BE2C (cell line): ENCODE results near the gene DNAH14.

ENCODE experiments used
- DNase-seq: peaks from one replicate; pipeline ENCODE4 v3.0.0-alpha.2; 2020
- H3K27me3 ChIP-seq: fragments of 250-450 bp; sonication (Bioruptor Pico); 2 replicates; pipeline ENCODE4 v1.5.1; 2020; ENCODE audit warnings: mild to moderate bottlenecking
- H3K36me3 ChIP-seq: fragments of 250-450 bp; sonication (Bioruptor Pico); 2 replicates; pipeline ENCODE4 v1.5.1; 2020; ENCODE audit warnings: mild to moderate bottlenecking
- H3K4me1 ChIP-seq: fragments of 250-450 bp; sonication (Bioruptor Pico); 2 replicates; pipeline ENCODE4 v1.5.1; 2020
- H3K4me3 ChIP-seq: 2 replicates; pipeline ENCODE4 v1.5.1; 2011; ENCODE audit warnings: low read depth, low read length
- H3K9me3 ChIP-seq: fragments of 250-450 bp; sonication (Bioruptor Pico); 2 replicates; pipeline ENCODE4 v1.5.1; 2020
- CTCF ChIP-seq: IDR thresholded peaks from 2 replicates; pipeline ENCODE4 v1.5.1; 2012; ENCODE audit warnings: mild to moderate bottlenecking, low read depth, low read length

The DNAH14 gene

GRCh38 chr1:225431081-225431863, 501.8 kb downstream of the DNAH14 start:
- no peak for DNase-seq
- TF ChIP-seq CTCF: no peak
- Histone ChIP-seq H3K27me3 (no peaks in the 10 kb centered on the region), H3K36me3 (no peaks in the 10 kb centered on the region), H3K9me3 (no peaks in the 10 kb centered on the region; the same call in 1 of the 2 replicates), H3K4me1 (no peaks in the 10 kb centered on the region), H3K4me3 (no peak overlapping the region)

DNA sequence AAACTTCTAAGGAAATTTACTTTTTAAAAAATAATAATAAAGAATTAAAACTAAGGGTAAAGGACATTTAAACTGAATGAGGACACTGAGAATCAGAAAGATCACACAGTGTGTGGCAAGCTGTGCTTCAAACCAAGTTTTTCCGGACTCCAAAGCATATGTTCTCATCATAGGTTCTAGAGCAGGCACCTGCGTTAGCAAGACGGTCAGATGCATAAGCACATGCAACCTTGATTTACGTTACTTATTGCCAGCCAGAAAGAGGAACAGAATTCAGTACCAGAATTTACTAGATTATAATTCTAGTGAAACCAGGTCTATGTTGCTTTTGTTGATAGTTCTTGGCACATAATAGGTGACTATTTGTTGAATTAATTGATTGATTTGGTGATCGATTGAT, 504.6 kb downstream of the DNAH14 start:
- H3K4me1 ChIP-seq: no peaks in the 10 kb centered on the region
- no peak for TF ChIP-seq CTCF
- DNase-seq: no peak

DNA sequence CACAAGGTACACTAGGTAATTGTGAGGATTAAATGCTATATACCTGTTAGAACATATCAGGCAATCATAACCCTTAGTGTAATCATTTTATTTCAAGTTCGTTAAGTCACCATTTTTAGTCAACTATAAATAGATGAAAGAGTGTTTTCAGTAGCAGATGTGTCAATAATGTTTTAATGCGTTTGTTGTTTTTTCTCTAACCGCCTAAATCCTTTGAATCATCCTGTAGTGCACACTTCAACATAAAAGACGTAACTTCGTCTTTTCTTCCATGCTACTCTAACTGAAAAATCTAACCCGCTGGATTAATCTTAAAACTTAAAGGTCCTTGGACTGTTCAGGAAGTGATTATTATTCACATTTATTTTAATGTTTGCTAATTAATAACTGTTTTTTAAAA, 505.6 kb downstream of the DNAH14 start:
- H3K27me3 ChIP-seq: no peaks in the 10 kb centered on the region
- H3K36me3 ChIP-seq: no peaks in the 10 kb centered on the region
- H3K4me1 ChIP-seq: no peaks in the 10 kb centered on the region
- no peak for TF ChIP-seq CTCF
- no peak overlapping the region for H3K4me3 ChIP-seq
- no peaks in the 10 kb centered on the region; the same call in 1 of the 2 replicates for H3K9me3 ChIP-seq
- no peak for DNase-seq

More for the DNA sequence above, 504.6 kb downstream of the DNAH14 start:
- Histone ChIP-seq H3K36me3 (no peaks in the 10 kb centered on the region), H3K9me3 (no peaks in the 10 kb centered on the region; the same call in 1 of the 2 replicates), H3K4me3 (no peak overlapping the region), H3K27me3 (no peaks in the 10 kb centered on the region)

GRCh38 chr1:225435487-225435886, 506.0 kb downstream of the DNAH14 start:
- H3K4me1 ChIP-seq: no peaks in the 10 kb centered on the region
- H3K27me3 ChIP-seq: no peaks in the 10 kb centered on the region
- H3K36me3 ChIP-seq: no peaks in the 10 kb centered on the region
- H3K9me3 ChIP-seq: no peaks in the 10 kb centered on the region; the same call in 1 of the 2 replicates
- no peak for TF ChIP-seq CTCF
- no peak for DNase-seq
- no peak overlapping the region for H3K4me3 ChIP-seq

GRCh38 chr1:225435957-225436392, 506.5 kb downstream of the DNAH14 start:
- H3K4me1 ChIP-seq: no peaks in the 10 kb centered on the region
- no peaks in the 10 kb centered on the region for H3K36me3 ChIP-seq

More at GRCh38 chr1:225435957-225436392, 506.5 kb downstream of the DNAH14 start:
- no peak overlapping the region for H3K4me3 ChIP-seq
- no peak for TF ChIP-seq CTCF
- no peaks in the 10 kb centered on the region; the same call in 1 of the 2 replicates for H3K9me3 ChIP-seq
- DNase-seq: no peak
- H3K27me3 ChIP-seq: no peaks in the 10 kb centered on the region
